Mesenchymal stem cell (in vitro differentiated cells and primary cell): ENCODE results near the gene SMAGP.
A peak's percentile ranks its signal among the peaks of the same experiment; 100 is the strongest.
"Not testable (repeated sequence)": the region's sequence is repeated elsewhere in the genome, so short reads cannot be mapped to it uniquely, and the experiment has no call there.

Source experiments
- DNase-seq: peaks from one replicate; pipeline ENCODE4 v3.0.0-alpha.2; 2013
- H2AFZ ChIP-seq: one replicate; pipeline ENCODE4 v1.6.1; 2013; ENCODE audit warnings: low read depth, mild to moderate bottlenecking, control low read depth, inconsistent platforms, low read length, moderate library complexity
- H2AK5ac ChIP-seq: 2 replicates; pipeline ENCODE4 v1.6.1; 2013; ENCODE audit warnings: low read length, moderate library complexity, mild to moderate bottlenecking, inconsistent platforms; ENCODE audit not compliant: severe bottlenecking
- H2BK120ac ChIP-seq: one replicate; pipeline ENCODE4 v1.6.1; 2013; ENCODE audit warnings: low read depth, mild to moderate bottlenecking, inconsistent platforms, low read length, moderate library complexity
- H2BK12ac ChIP-seq, 2 experiments: one replicate each; pipeline ENCODE4 v1.6.1; 2013; ENCODE audit warnings: inconsistent platforms in 2 of 2, low read length in 2 of 2, mild to moderate bottlenecking in 2 of 2, moderate library complexity in 2 of 2, control low read depth in 1 of 2
- H2BK15ac ChIP-seq: one replicate; pipeline ENCODE4 v1.6.1; 2013; ENCODE audit warnings: mild to moderate bottlenecking, low read depth, inconsistent platforms; ENCODE audit not compliant: poor library complexity, severe bottlenecking
- H2BK5ac ChIP-seq: 2 replicates; pipeline ENCODE4 v1.6.1; 2013; ENCODE audit warnings: low read depth, mild to moderate bottlenecking, low read length, control low read depth, inconsistent platforms; ENCODE audit not compliant: poor library complexity, severe bottlenecking
- H3K14ac ChIP-seq, 2 experiments: one replicate each; pipeline ENCODE4 v1.6.1; 2013; ENCODE audit warnings: inconsistent platforms in 2 of 2, low read length in 2 of 2, control low read depth in 1 of 2, mild to moderate bottlenecking in 1 of 2, moderate library complexity in 1 of 2
- H3K18ac ChIP-seq, 2 experiments: one replicate each; pipeline ENCODE4 v1.6.1; 2013; ENCODE audit warnings: inconsistent platforms in 2 of 2, low read length in 2 of 2, control low read depth in 1 of 2, low read depth in 1 of 2, mild to moderate bottlenecking in 1 of 2
- H3K23ac ChIP-seq, 2 experiments: one replicate each; pipeline ENCODE4 v1.6.1; 2013; ENCODE audit warnings: inconsistent platforms in 2 of 2, low read length in 2 of 2, mild to moderate bottlenecking in 2 of 2, moderate library complexity in 2 of 2, control low read depth in 1 of 2
- H3K27ac ChIP-seq: 2 replicates; pipeline ENCODE4 v1.5.1; 2013; ENCODE audit warnings: mild to moderate bottlenecking, moderate library complexity, low read length, control low read depth, inconsistent platforms; ENCODE audit not compliant: poor library complexity, severe bottlenecking
- H3K27me3 ChIP-seq, 2 experiments: 2 replicates each; pipeline versions ENCODE4 v1.6.1 to v1.7.0; 2013; ENCODE audit warnings: low read length in 2 of 2, mild to moderate bottlenecking in 2 of 2, moderate library complexity in 2 of 2, control low read depth in 1 of 2, inconsistent platforms in 1 of 2; ENCODE audit not compliant: control insufficient read depth in 1 of 2, insufficient read depth in 1 of 2
- H3K36me3 ChIP-seq, 2 experiments: 2 replicates each; pipeline versions ENCODE4 v1.6.1 to v1.7.0; 2013; ENCODE audit warnings: low read length in 2 of 2, control low read depth in 1 of 2, inconsistent platforms in 1 of 2, low read depth in 1 of 2, mild to moderate bottlenecking in 1 of 2; ENCODE audit not compliant: insufficient read depth in 2 of 2, control insufficient read depth in 1 of 2
- H3K4ac ChIP-seq, 2 experiments: one replicate each; pipeline ENCODE4 v1.6.1; 2013; ENCODE audit warnings: inconsistent platforms in 2 of 2, low read length in 2 of 2, mild to moderate bottlenecking in 2 of 2, moderate library complexity in 2 of 2, control low read depth in 1 of 2, low read depth in 1 of 2
- H3K4me1 ChIP-seq: 2 replicates; pipeline ENCODE4 v1.6.1; 2013; ENCODE audit warnings: low read depth, low read length, control low read depth; ENCODE audit not compliant: control insufficient read depth, insufficient read depth
- H3K4me2 ChIP-seq: 2 replicates; pipeline ENCODE4 v1.6.1; 2013; ENCODE audit warnings: low read length, mild to moderate bottlenecking, inconsistent platforms; ENCODE audit not compliant: poor library complexity, severe bottlenecking
- H3K4me3 ChIP-seq, 2 experiments: 2 replicates each; pipeline versions ENCODE4 v1.5.1 to v1.7.0; 2013; ENCODE audit warnings: low read length in 2 of 2, mild to moderate bottlenecking in 2 of 2, control low read depth in 1 of 2, low read depth in 1 of 2; ENCODE audit not compliant: insufficient read depth in 1 of 2
- H3K79me1 ChIP-seq: replicated peaks from 2 replicates; pipeline ENCODE4 v1.6.1; 2013; ENCODE audit warnings: mild to moderate bottlenecking, control low read depth, low read length, inconsistent platforms; ENCODE audit not compliant: poor library complexity, severe bottlenecking
- H3K9ac ChIP-seq: 2 replicates; pipeline ENCODE4 v1.7.0; 2013; ENCODE audit warnings: mild to moderate bottlenecking, low read length, moderate library complexity
- H3K9me3 ChIP-seq: 2 replicates; pipeline ENCODE4 v1.7.0; 2013; ENCODE audit warnings: mild to moderate bottlenecking, low read length; ENCODE audit not compliant: control insufficient read depth
- H4K8ac ChIP-seq: one replicate; pipeline ENCODE4 v1.6.1; 2013; ENCODE audit warnings: inconsistent platforms, mild to moderate bottlenecking, low read length, moderate library complexity
- H4K91ac ChIP-seq: one replicate; pipeline ENCODE4 v1.6.1; 2013; ENCODE audit warnings: mild to moderate bottlenecking, low read length, inconsistent platforms
- WGBS: methylation state at CpG from one replicate; pipeline ENCODE4 v1.1.7; 2013; ENCODE audit warnings: mixed read lengths; 5-methylcytosine and 5-hydroxymethylcytosine counted together

The SMAGP gene

GRCh38 chr12:51285843-51286242, 15.6 kb upstream of the SMAGP start:
- Histone ChIP-seq H3K27ac (no peak overlapping the region), H2AK5ac (no peak overlapping the region), H3K79me1 (no peaks in the 10 kb centered on the region), H3K9me3 (no peaks in the 10 kb centered on the region), H2BK120ac (no peak overlapping the region), H3K4me1 (no peaks in the 10 kb centered on the region), H3K14ac (no peak overlapping the region), H3K4me2 (no peak overlapping the region), H4K91ac (no peak overlapping the region), H2AFZ (no peak overlapping the region), H4K8ac (no peak overlapping the region), H3K36me3 (no peaks in the 10 kb centered on the region), H3K23ac (no peak overlapping the region), H3K4ac (no peak overlapping the region), H2BK12ac (no peak overlapping the region), H3K18ac (no peak overlapping the region), H3K27me3 (peaks cover 0 to 8% of the 10 kb centered on the region in 2 experiments), H3K4me3 (no peak overlapping the region), H3K9ac (no peak overlapping the region), H2BK15ac (no peak overlapping the region), H2BK5ac (no peak overlapping the region)
- WGBS: no CpG with 5 or more reads among the region's 1 CpG
- DNase-seq: no peak

GRCh38 chr12:51281202-51281924, 11.1 kb upstream of the SMAGP start:
- no peak overlapping the region for H2BK5ac ChIP-seq
- H3K14ac ChIP-seq: no peak overlapping the region
- H2AK5ac ChIP-seq: no peak overlapping the region
- H2BK120ac ChIP-seq: no peak overlapping the region
- WGBS: 97% methylated on average over 4 of the region's 4 CpGs
- H3K4me3 ChIP-seq: no peak overlapping the region
- no peaks in the 10 kb centered on the region for H3K9me3 ChIP-seq
- H3K4ac ChIP-seq: no peak overlapping the region
- H2BK12ac ChIP-seq: no peak overlapping the region
- H3K18ac ChIP-seq: no peak overlapping the region
- no peak overlapping the region for H2AFZ ChIP-seq
- H3K4me2 ChIP-seq: no peak overlapping the region
- H3K27ac ChIP-seq: no peak overlapping the region
- peaks cover 0 to 8% of the 10 kb centered on the region in 2 experiments for H3K27me3 ChIP-seq
- DNase-seq: peak; percentile 47
- no peak overlapping the region for H4K91ac ChIP-seq
- H3K79me1 ChIP-seq: no peaks in the 10 kb centered on the region
- H3K4me1 ChIP-seq: no peaks in the 10 kb centered on the region
- H3K23ac ChIP-seq: no peak overlapping the region
- no peak overlapping the region for H4K8ac ChIP-seq
- H3K36me3 ChIP-seq: no peaks in the 10 kb centered on the region
- no peak overlapping the region for H3K9ac ChIP-seq
- H2BK15ac ChIP-seq: no peak overlapping the region

- Histone ChIP-seq H2BK5ac (no peak overlapping the region), H3K14ac (peak overlapping the region in 1 of 2 experiments; percentile 57), H3K27me3 (no peaks in the 10 kb centered on the region), H4K8ac (no peak overlapping the region), H2BK120ac (no peak overlapping the region), H3K23ac (no peak overlapping the region), H3K4me1 (no peaks in the 10 kb centered on the region), H3K9ac (no peak overlapping the region), H3K4ac (no peak overlapping the region), H3K4me3 (no peak overlapping the region), H2AK5ac (no peak overlapping the region), H3K36me3 (no peaks in the 10 kb centered on the region), H2AFZ (no peak overlapping the region), H3K79me1 (no peaks in the 10 kb centered on the region), H3K18ac (no peak overlapping the region), H3K9me3 (no peaks in the 10 kb centered on the region), H4K91ac (no peak overlapping the region), H2BK15ac (no peak overlapping the region), H2BK12ac (no peak overlapping the region), H3K4me2 (no peak overlapping the region), H3K27ac (no peak overlapping the region)
- WGBS: 96% methylated on average over 1 of the region's 1 CpG
- DNase-seq: no peak
Measured at GRCh38 chr12:51275088-51275487, 4.9 kb upstream of the SMAGP start.

GRCh38 chr12:51272810-51273209, 2.6 kb upstream of the SMAGP start:
- H3K4me1 ChIP-seq, H2BK5ac ChIP-seq, DNase-seq, H3K4me3 ChIP-seq, H3K27ac ChIP-seq, H3K9ac ChIP-seq, H2AK5ac ChIP-seq, H3K4me2 ChIP-seq, H3K14ac ChIP-seq, H2AFZ ChIP-seq, H2BK15ac ChIP-seq, H4K91ac ChIP-seq, H3K9me3 ChIP-seq, H2BK120ac ChIP-seq, H4K8ac ChIP-seq, H3K79me1 ChIP-seq, H3K27me3 ChIP-seq, H3K23ac ChIP-seq, H3K4ac ChIP-seq, H2BK12ac ChIP-seq, H3K36me3 ChIP-seq, H3K18ac ChIP-seq: not testable (repeated sequence)
- WGBS: 97% methylated on average over 7 of the region's 7 CpGs
